K562 (cell line): Measurements from ENCODE around the gene SIT1.

ENCODE experiments used
- EGR1 ChIP-seq: fragments of 450-650 bp; conservative IDR thresholded peaks from 2 replicates; pipeline ENCODE4 v1.6.1; 2017; ENCODE audit warnings: mild to moderate bottlenecking
- ELF4 ChIP-seq: fragments of 450-650 bp; formaldehyde crosslinking; IDR thresholded peaks from 2 replicates; pipeline ENCODE4 v1.4.0; 2022; ENCODE audit warnings: missing genetic modification characterization
- KLF6 ChIP-seq: fragments of 250-450 bp; sonication (Bioruptor Pico); IDR thresholded peaks from 2 replicates; pipeline ENCODE4 v1.4.0; 2020; ENCODE audit warnings: mild to moderate bottlenecking, moderate library complexity, borderline replicate concordance
- MTA2 ChIP-seq: fragments of 450-650 bp; IDR thresholded peaks from 2 replicates; pipeline ENCODE4 v1.6.1; 2016; ENCODE audit warnings: low read depth
- TCF7L2 ChIP-seq: fragments of 150-350 bp; IDR thresholded peaks from 2 replicates; pipeline ENCODE4 v1.6.1; 2016; ENCODE audit warnings: low read depth, mild to moderate bottlenecking, low read length, moderate library complexity
- TEAD2 ChIP-seq: fragments of 450-650 bp; IDR thresholded peaks from 2 replicates; pipeline ENCODE4 v1.6.1; 2016; ENCODE audit warnings: missing genetic modification characterization, control low read depth, missing compliant biosample characterization
- ZFX ChIP-seq: sonication (generic); formaldehyde crosslinking; IDR thresholded peaks from 2 replicates; pipeline ENCODE4 v1.8.0; 2022; ENCODE audit warnings: mild to moderate bottlenecking, missing genetic modification reagents, moderate library complexity
- ZNF12 ChIP-seq: sonication (generic); formaldehyde crosslinking; IDR thresholded peaks from 2 replicates; pipeline ENCODE4 v1.4.0; 2020; ENCODE audit warnings: mild to moderate bottlenecking, missing genetic modification reagents
- TF ChIP-seq, protein P1 (sequence below), 3 experiments: IDR thresholded peaks in 2 of 3; conservative IDR thresholded peaks in 1 of 3; 2 replicates each; pipeline ENCODE4 v1.5.1; 2011 to 2012; ENCODE audit warnings: low read length in 3 of 3, mild to moderate bottlenecking in 3 of 3, control low read depth in 2 of 3, improper control_type of control experiment in 1 of 3, inconsistent platforms in 1 of 3, low read depth in 1 of 3, mixed read lengths in 1 of 3, moderate library complexity in 1 of 3; ENCODE audit not compliant: insufficient read depth in 2 of 3
- TF ChIP-seq, protein P2 (sequence below): fragments of 250-450 bp; sonication (Bioruptor Pico); IDR thresholded peaks from 2 replicates; pipeline ENCODE4 v1.4.0; 2020; ENCODE audit warnings: mild to moderate bottlenecking, moderate library complexity, borderline replicate concordance
- TF ChIP-seq, protein P3 (sequence below): fragments of 250-450 bp; sonication (Bioruptor Pico); IDR thresholded peaks from 2 replicates; pipeline ENCODE4 v1.8.0; 2021; ENCODE audit warnings: moderate library complexity, mild to moderate bottlenecking, inconsistent platforms
- TF ChIP-seq, protein P4 (sequence below), 2 experiments: IDR thresholded peaks; 2 replicates each; pipeline ENCODE4 v1.6.1; 2011; ENCODE audit warnings: borderline replicate concordance in 1 of 2, control low read depth in 1 of 2, low read depth in 1 of 2, low read length in 1 of 2, mild to moderate bottlenecking in 1 of 2, mixed read lengths in 1 of 2, moderate library complexity in 1 of 2; ENCODE audit not compliant: insufficient read depth in 1 of 2, insufficient read length in 1 of 2, poor library complexity in 1 of 2, severe bottlenecking in 1 of 2; ENCODE audit errors: extremely low read depth in 1 of 2

DNA sequence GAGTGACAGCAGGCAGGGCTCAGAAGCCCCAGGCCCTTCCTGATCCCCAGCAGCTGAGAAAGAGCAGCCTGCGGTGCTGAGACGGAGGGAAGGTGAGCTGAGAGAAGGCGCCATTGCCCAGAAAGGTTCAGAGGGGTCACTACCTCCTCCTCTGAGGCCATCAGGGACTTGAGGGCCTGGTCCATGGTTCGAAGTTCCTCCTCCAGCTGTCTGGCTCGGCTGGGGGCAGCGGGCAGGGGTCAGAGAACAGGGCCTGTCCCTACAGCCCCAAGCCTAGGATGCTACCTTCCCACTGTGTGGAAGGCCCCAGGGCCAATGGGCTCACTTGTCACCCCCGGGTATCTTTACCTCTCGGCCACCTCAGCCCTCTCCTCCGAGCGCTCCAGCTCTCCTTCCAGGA is 34.2 kb upstream of the SIT1 start:
- TF ChIP-seq, protein P1, sequence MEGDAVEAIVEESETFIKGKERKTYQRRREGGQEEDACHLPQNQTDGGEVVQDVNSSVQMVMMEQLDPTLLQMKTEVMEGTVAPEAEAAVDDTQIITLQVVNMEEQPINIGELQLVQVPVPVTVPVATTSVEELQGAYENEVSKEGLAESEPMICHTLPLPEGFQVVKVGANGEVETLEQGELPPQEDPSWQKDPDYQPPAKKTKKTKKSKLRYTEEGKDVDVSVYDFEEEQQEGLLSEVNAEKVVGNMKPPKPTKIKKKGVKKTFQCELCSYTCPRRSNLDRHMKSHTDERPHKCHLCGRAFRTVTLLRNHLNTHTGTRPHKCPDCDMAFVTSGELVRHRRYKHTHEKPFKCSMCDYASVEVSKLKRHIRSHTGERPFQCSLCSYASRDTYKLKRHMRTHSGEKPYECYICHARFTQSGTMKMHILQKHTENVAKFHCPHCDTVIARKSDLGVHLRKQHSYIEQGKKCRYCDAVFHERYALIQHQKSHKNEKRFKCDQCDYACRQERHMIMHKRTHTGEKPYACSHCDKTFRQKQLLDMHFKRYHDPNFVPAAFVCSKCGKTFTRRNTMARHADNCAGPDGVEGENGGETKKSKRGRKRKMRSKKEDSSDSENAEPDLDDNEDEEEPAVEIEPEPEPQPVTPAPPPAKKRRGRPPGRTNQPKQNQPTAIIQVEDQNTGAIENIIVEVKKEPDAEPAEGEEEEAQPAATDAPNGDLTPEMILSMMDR (IDR thresholded peaks at IDR 0.05 in 2 of 3, conservative IDR thresholded peaks at IDR 0.05 in 1 of 3; ENCODE audit: insufficient read depth in 2 of 3, low read depth in 1 of 3, low read length in 3 of 3): no peak
- TF ChIP-seq TEAD2 (tag) (no peak), ZNF12 (no peak), MTA2 (no peak), EGR1 (no peak), ZFX (CRISPR knock-in tag) (no peak), ELF4 (CRISPR knock-in tag) (no peak), TCF7L2 (no peak), KLF6 (CRISPR knock-in tag) (no peak)
- TF ChIP-seq, protein P2, sequence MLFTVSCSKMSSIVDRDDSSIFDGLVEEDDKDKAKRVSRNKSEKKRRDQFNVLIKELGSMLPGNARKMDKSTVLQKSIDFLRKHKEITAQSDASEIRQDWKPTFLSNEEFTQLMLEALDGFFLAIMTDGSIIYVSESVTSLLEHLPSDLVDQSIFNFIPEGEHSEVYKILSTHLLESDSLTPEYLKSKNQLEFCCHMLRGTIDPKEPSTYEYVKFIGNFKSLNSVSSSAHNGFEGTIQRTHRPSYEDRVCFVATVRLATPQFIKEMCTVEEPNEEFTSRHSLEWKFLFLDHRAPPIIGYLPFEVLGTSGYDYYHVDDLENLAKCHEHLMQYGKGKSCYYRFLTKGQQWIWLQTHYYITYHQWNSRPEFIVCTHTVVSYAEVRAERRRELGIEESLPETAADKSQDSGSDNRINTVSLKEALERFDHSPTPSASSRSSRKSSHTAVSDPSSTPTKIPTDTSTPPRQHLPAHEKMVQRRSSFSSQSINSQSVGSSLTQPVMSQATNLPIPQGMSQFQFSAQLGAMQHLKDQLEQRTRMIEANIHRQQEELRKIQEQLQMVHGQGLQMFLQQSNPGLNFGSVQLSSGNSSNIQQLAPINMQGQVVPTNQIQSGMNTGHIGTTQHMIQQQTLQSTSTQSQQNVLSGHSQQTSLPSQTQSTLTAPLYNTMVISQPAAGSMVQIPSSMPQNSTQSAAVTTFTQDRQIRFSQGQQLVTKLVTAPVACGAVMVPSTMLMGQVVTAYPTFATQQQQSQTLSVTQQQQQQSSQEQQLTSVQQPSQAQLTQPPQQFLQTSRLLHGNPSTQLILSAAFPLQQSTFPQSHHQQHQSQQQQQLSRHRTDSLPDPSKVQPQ (CRISPR knock-in tag): no peak
- TF ChIP-seq, protein P3, sequence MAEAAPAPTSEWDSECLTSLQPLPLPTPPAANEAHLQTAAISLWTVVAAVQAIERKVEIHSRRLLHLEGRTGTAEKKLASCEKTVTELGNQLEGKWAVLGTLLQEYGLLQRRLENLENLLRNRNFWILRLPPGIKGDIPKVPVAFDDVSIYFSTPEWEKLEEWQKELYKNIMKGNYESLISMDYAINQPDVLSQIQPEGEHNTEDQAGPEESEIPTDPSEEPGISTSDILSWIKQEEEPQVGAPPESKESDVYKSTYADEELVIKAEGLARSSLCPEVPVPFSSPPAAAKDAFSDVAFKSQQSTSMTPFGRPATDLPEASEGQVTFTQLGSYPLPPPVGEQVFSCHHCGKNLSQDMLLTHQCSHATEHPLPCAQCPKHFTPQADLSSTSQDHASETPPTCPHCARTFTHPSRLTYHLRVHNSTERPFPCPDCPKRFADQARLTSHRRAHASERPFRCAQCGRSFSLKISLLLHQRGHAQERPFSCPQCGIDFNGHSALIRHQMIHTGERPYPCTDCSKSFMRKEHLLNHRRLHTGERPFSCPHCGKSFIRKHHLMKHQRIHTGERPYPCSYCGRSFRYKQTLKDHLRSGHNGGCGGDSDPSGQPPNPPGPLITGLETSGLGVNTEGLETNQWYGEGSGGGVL (CRISPR knock-in tag): no peak
- TF ChIP-seq, protein P4, sequence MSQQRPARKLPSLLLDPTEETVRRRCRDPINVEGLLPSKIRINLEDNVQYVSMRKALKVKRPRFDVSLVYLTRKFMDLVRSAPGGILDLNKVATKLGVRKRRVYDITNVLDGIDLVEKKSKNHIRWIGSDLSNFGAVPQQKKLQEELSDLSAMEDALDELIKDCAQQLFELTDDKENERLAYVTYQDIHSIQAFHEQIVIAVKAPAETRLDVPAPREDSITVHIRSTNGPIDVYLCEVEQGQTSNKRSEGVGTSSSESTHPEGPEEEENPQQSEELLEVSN (IDR thresholded peaks at IDR 0.05; ENCODE audit: borderline replicate concordance in 1 of 2, extremely low read depth in 1 of 2, insufficient read depth in 1 of 2, insufficient read length in 1 of 2, low read depth in 1 of 2, low read length in 1 of 2, poor library complexity in 1 of 2, severe bottlenecking in 1 of 2): no peak
